ENCODE results near the gene ZC3H12D.

- TF ChIP-seq CTCF (IDR thresholded peaks at IDR 0.05) (no peak), POLR2A (IDR thresholded peaks at IDR 0.05; ENCODE audit: low read depth) (no peak), POLR2AphosphoS5 (IDR thresholded peaks at IDR 0.05) (no peak)
Observed at GRCh38 chr6:149458806-149459205, 26.0 kb downstream of the ZC3H12D start.
